ENCODE results near the gene PRKCH.

- TF ChIP-seq, protein P1, sequence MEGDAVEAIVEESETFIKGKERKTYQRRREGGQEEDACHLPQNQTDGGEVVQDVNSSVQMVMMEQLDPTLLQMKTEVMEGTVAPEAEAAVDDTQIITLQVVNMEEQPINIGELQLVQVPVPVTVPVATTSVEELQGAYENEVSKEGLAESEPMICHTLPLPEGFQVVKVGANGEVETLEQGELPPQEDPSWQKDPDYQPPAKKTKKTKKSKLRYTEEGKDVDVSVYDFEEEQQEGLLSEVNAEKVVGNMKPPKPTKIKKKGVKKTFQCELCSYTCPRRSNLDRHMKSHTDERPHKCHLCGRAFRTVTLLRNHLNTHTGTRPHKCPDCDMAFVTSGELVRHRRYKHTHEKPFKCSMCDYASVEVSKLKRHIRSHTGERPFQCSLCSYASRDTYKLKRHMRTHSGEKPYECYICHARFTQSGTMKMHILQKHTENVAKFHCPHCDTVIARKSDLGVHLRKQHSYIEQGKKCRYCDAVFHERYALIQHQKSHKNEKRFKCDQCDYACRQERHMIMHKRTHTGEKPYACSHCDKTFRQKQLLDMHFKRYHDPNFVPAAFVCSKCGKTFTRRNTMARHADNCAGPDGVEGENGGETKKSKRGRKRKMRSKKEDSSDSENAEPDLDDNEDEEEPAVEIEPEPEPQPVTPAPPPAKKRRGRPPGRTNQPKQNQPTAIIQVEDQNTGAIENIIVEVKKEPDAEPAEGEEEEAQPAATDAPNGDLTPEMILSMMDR (IDR thresholded peaks at IDR 0.05; ENCODE audit: low read depth, low read length): no peak
- TF ChIP-seq POLR2A (IDR thresholded peaks at IDR 0.05; ENCODE audit: extremely low read depth, insufficient read length) (no peak), MAX (IDR thresholded peaks at IDR 0.05; ENCODE audit: low read depth, low read length) (no peak)
Measured at GRCh38 chr14:61372842-61373555, 51.6 kb downstream of the PRKCH start.

All from NB4 (cell line).